Smooth muscle cell (in vitro differentiated cells): ENCODE measurements around the gene FOXB2. TPM values are rescaled to one million over a fixed set of nuclear protein-coding genes. Genes with fewer than 3 reads are reported as not detected.
A peak's percentile ranks its signal among the peaks of the same experiment; 100 is the strongest.

Source experiments
- DNase-seq: peaks from one replicate; lab custom pipeline; 2025; ENCODE audit not compliant: unreplicated experiment; lab: John Stamatoyannopoulos, UW
- H2AFZ ChIP-seq: fragments of 200-600 bp; sonication (generic); 2 replicates; pipeline ENCODE4 v1.6.0; 2016; ENCODE audit warnings: antibody characterized with exemption, low read depth, mild to moderate bottlenecking
- H3F3A ChIP-seq: fragments of 200-600 bp; sonication (generic); 2 replicates; pipeline ENCODE4 v1.6.0; 2017; ENCODE audit warnings: antibody characterized with exemption, low read depth
- H3K27ac ChIP-seq: fragments of 200-600 bp; sonication (generic); 2 replicates; pipeline ENCODE4 v1.5.1; 2016; ENCODE audit warnings: low read depth, mild to moderate bottlenecking
- H3K27me3 ChIP-seq: fragments of 200-600 bp; sonication (generic); 2 replicates; pipeline ENCODE4 v1.6.1; 2016; ENCODE audit warnings: low read depth, mild to moderate bottlenecking
- H3K36me3 ChIP-seq: fragments of 200-600 bp; sonication (generic); 2 replicates; pipeline ENCODE4 v1.5.1; 2016; ENCODE audit warnings: low read depth
- H3K4me1 ChIP-seq: fragments of 200-600 bp; sonication (generic); 2 replicates; pipeline ENCODE4 v1.5.1; 2016; ENCODE audit warnings: low read depth
- H3K4me2 ChIP-seq: fragments of 200-600 bp; sonication (generic); 2 replicates; pipeline ENCODE4 v1.6.0; 2016; ENCODE audit warnings: mild to moderate bottlenecking
- H3K4me3 ChIP-seq: fragments of 200-600 bp; sonication (generic); 2 replicates; pipeline ENCODE4 v1.5.1; 2016; ENCODE audit warnings: mild to moderate bottlenecking
- H3K79me2 ChIP-seq: fragments of 200-600 bp; sonication (generic); 2 replicates; pipeline ENCODE4 v1.6.0; 2016; ENCODE audit warnings: low read depth, mild to moderate bottlenecking
- H3K9ac ChIP-seq: fragments of 200-600 bp; sonication (generic); 2 replicates; pipeline ENCODE4 v1.6.0; 2016; ENCODE audit warnings: low read depth
- H3K9me3 ChIP-seq: fragments of 200-600 bp; sonication (generic); replicated peaks from 2 replicates; pipeline ENCODE4 v1.5.1; 2016; ENCODE audit warnings: low read depth
- H4K20me1 ChIP-seq: fragments of 200-600 bp; sonication (generic); 2 replicates; pipeline ENCODE4 v1.6.0; 2016; ENCODE audit warnings: low read depth
- CTCF ChIP-seq: fragments of 200-600 bp; sonication (generic); IDR thresholded peaks from 2 replicates; pipeline ENCODE4 v1.5.1; 2017; ENCODE audit warnings: borderline replicate concordance, mild to moderate bottlenecking, antibody characterized with exemption; ENCODE audit not compliant: insufficient read depth, poor library complexity, severe bottlenecking
- WGBS: methylation state at CpG from one replicate; pipeline ENCODE4 v1.1.7; 2016; ENCODE audit warnings: low lambda C conversion rate; 5-methylcytosine and 5-hydroxymethylcytosine counted together
- polyA plus RNA-seq: library from polyadenylated mRNA; unstranded; fragments of >200 nt; fragmentation: Nextera tagmentation; extraction: Ambion mirVana; gene quantifications from 2 replicates; pipeline ENCODE4 v1.2.1, GENCODE V29; 2016
- total RNA-seq: library from RNA; depleted of rRNA; stranded (reverse); fragments of >200 nt; gene quantifications from 2 replicates; pipeline ENCODE4 v1.2.3, GENCODE V29; 2014

FOXB2 gene
- total and polyA plus RNA-seq, 2 experiments from 2014 or later: not detected

DNA sequence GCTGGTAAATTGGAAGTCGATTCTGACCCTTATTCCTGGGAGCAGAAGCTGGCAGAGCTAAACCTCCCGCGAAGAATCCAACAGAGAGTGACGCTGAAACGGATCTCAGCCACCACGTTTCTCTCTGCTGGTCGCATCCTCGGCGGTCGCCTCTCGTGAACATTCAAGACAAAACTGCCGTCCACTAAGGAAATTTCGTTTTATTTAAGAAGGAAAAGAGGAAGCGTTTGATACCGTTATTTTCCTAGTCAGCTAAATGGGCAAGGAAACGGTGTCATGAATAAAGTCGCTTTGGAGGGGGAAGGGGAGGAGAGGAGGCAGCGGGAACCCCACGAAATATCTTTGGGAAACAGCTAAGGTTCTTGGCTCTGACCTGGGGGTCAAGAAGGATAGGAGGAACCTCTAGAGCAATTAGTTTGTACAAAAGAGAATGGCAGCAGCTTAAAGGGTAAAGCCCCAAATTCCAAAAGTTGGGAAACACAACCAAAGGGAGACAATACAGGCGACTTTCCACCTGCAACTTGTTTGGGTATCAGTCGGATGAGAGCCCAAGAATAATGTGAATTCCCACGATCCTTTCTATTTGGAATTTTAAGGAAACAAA lies 1.9 kb downstream of the FOXB2 start:
- no peak overlapping the region for H3K27ac ChIP-seq
- no peaks in the 10 kb centered on the region for H3K9me3 ChIP-seq
- no peaks in the 10 kb centered on the region for H3K36me3 ChIP-seq
- H3F3A ChIP-seq: no peaks in the 10 kb centered on the region
- no peak overlapping the region for H3K4me3 ChIP-seq
- H4K20me1 ChIP-seq: no peaks in the 10 kb centered on the region
- no peak overlapping the region for H3K9ac ChIP-seq
- no peak overlapping the region for H2AFZ ChIP-seq
- no peaks in the 10 kb centered on the region for H3K79me2 ChIP-seq
- peak overlapping the region; percentile 78 for H3K4me2 ChIP-seq
- peaks cover 100% of the 10 kb centered on the region for H3K27me3 ChIP-seq
- WGBS: 4% methylated on average over 21 of the region's 22 CpGs
- no peak for TF ChIP-seq CTCF
- H3K4me1 ChIP-seq: peaks cover 30% of the 10 kb centered on the region
- no peak for DNase-seq

- 4% methylated on average over 37 of the region's 37 CpGs for WGBS
- no peaks in the 10 kb centered on the region for H3K79me2 ChIP-seq
- H3K4me2 ChIP-seq: peak overlapping the region; percentile 78
These were observed 2.7 kb downstream of the FOXB2 start for GRCh38 chr9:77021922-77022782.

DNA sequence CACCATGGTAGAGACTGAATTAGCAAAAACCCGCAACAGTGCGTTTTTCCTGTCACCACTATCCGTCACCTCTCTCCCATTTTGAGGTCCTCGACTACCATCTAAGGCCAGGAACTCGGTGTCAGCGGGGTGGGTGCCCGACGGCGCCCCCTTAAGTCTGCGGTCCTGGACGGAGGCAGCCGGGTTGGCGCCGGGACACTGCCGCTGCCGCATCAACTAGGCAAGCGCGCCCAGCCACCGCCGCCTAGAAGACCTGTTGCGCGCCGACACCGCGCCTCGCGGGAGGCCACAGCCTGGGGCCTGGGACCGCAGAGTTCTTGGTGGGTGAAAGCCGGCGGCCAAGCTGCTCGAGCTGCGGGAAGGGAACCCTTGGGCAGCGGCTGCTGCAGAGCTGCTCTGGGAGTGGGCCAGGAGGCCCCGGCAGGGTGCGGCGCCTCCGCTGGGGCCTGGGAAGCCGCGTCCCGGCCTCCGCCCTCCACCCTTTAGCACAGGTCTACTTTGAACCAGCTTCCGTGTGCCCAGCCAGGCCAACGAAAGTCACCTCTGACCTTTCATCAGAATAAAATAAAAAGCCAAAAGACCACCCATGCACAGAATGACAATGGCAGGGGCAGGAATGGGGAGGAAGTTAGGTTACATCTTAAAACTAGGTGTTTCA lies 3.5 kb downstream of the FOXB2 start:
- Histone ChIP-seq H3K27me3 (peaks cover 94% of the 10 kb centered on the region), H2AFZ (no peak overlapping the region), H3K4me3 (no peak overlapping the region), H4K20me1 (no peaks in the 10 kb centered on the region), H3K4me1 (peaks cover 30% of the 10 kb centered on the region), H3K27ac (no peak overlapping the region), H3K4me2 (peak overlapping the region; percentile 40), H3K79me2 (no peaks in the 10 kb centered on the region), H3K36me3 (no peaks in the 10 kb centered on the region), H3F3A (no peaks in the 10 kb centered on the region), H3K9ac (no peak overlapping the region), H3K9me3 (no peaks in the 10 kb centered on the region)
- 5% methylated on average over 43 of the region's 43 CpGs for WGBS
- TF ChIP-seq CTCF: no peak
- DNase-seq: no peak

More at GRCh38 chr9:77021922-77022782, 2.7 kb downstream of the FOXB2 start:
- H3K4me3 ChIP-seq: peak overlapping the region; percentile 5
- H3K9me3 ChIP-seq: no peaks in the 10 kb centered on the region
- no peaks in the 10 kb centered on the region for H3F3A ChIP-seq
- H3K9ac ChIP-seq: no peak overlapping the region
- peaks cover 30% of the 10 kb centered on the region for H3K4me1 ChIP-seq
- H4K20me1 ChIP-seq: no peaks in the 10 kb centered on the region
- DNase-seq: no peak
- peaks cover 98% of the 10 kb centered on the region for H3K27me3 ChIP-seq
- H2AFZ ChIP-seq: no peak overlapping the region
- no peak for TF ChIP-seq CTCF
- no peak overlapping the region for H3K27ac ChIP-seq
- H3K36me3 ChIP-seq: no peaks in the 10 kb centered on the region
